Right cardiac atrium (tissue), 5 donors: ENCODE results near the gene CHN2. TPM values are rescaled to one million over a fixed set of nuclear protein-coding genes. Genes with fewer than 3 reads are reported as not detected.
A peak's percentile ranks its signal among the peaks of the same experiment; 100 is the strongest.

Experiments used
- ATAC-seq, 2 donors: fragments of 200-7000 bp; cut with Tn5 transposase; one replicate each; pipeline versions ENCODE4 v1.8.0 to v1.9.1; 2020; ENCODE audit warnings: moderate library complexity in 2 of 2, mild to moderate bottlenecking in 1 of 2
- DNase-seq, 3 donors: peaks; one replicate each; pipeline ENCODE4 v3.0.0-alpha.2; 2020
- H3K27ac ChIP-seq: one replicate; pipeline ENCODE4 v1.5.1; 2013; ENCODE audit warnings: mild to moderate bottlenecking, low read length, control low read depth, moderate library complexity
- H3K27me3 ChIP-seq: one replicate; pipeline ENCODE4 v1.6.1; 2013; ENCODE audit not compliant: control insufficient read depth, insufficient read depth
- H3K4me1 ChIP-seq: one replicate; pipeline ENCODE4 v1.6.1; 2013; ENCODE audit warnings: low read length; ENCODE audit not compliant: control insufficient read depth, insufficient read depth
- H3K4me3 ChIP-seq: one replicate; pipeline ENCODE4 v1.5.1; 2013; ENCODE audit warnings: low read length, control low read depth
- H3K9me3 ChIP-seq: one replicate; pipeline ENCODE4 v1.6.1; 2013; ENCODE audit warnings: low read length; ENCODE audit not compliant: control insufficient read depth
- WGBS: extraction: QIAGEN DNeasy Blood & Tissue Kit; methylation state at CpG from one replicate; pipeline ENCODE4 v1.1.7; 2013; 5-methylcytosine and 5-hydroxymethylcytosine counted together
- intact Hi-C, 4 donors: fragments of 100-400 bp; cut with DNase I; formaldehyde crosslinking; loops; one replicate each; pipeline versions ENCODE4 v1.11.0 to v1.14.0; 2022 to 2023
- polyA plus RNA-seq: library from polyadenylated mRNA; stranded (reverse); fragments of 200-250 nt; gene quantifications from one replicate; pipeline ENCODE4 v1.2.3, GENCODE V29; 2013
- total RNA-seq, 4 donors: library from RNA; stranded (reverse); fragmentation: NEBNext Ultra II Directional; extraction: Animal tissue kit (Norgen Biotek cat#: 25700); gene quantifications; one replicate each; pipeline ENCODE4 v1.2.1, GENCODE V29; 2021
- donor health status: healthy with polysubstance abuse.
- donor health status: DM: no; HTN: yes; CAD: no.
- donor health status: DM: no; HTN: no; CAD: no.
- donor health status: DM: no; HTN: yes; CAD: no; lungs with severe emphysema.
- donor health status: DM: yes; HTN: yes; CAD: no.

Gene CHN2
- total and polyA plus RNA-seq, 5 donors, result 2.0 to 6.4 (median 4.3) TPM

DNA sequence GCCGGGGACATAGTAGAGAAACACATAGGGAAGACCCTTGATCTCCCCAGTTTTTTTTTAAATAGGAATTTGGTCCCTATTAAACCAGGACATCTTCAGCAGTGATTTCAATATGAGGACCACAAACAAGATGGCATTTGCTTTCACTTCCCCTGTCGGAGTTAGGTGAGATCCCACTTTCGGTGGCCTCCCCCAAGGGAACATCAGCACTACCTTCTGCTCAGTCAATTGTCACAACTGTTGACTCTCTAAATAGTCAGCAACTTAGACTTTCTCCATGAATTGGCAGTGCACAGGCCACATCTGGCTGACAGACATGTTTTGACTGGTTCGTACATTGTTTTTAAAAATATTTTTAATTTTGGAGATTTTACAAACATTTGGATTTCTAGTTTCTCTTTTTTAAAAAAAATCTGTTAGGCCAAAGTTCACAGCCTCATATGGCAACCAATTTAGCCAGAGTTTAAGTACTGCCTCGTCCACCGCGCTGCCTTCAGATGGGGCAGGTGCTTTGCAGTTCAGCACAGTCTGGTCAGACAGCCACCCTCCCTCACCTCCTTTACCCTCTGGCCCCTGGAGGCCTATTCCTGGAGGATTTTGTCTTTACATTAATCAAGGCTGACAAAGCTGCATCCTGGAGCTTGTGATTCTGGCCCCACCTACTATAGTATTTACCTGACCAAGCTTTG, 229.9 kb downstream of the CHN2 start:
- Histone ChIP-seq H3K4me1 (no peaks in the 10 kb centered on the region), H3K9me3 (no peaks in the 10 kb centered on the region), H3K27ac (no peak overlapping the region), H3K27me3 (no peaks in the 10 kb centered on the region), H3K4me3 (no peak overlapping the region)
- no peak for DNase-seq
- WGBS, result 73% methylated on average over 7 of the region's 7 CpGs
- intact Hi-C loops, result no loop called here
- ATAC-seq, result no peak

DNA sequence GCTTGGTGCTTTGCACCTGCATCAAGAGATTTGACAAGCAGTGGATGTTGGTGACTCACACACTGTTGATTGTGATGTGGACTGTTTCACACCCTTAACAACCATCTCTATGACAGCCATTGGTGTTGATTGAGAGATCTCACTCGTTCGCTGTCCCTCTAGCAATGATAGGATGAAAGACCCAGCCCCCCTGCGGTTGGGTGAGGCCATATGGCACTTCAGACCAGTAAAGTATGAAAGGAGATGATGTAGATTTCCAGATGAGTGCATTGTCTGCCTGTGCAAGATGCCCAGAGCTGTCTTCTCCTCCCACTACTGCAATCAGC, 230.4 kb downstream of the CHN2 start:
- H3K9me3 ChIP-seq, result no peaks in the 10 kb centered on the region
- H3K4me3 ChIP-seq, result no peak overlapping the region
- H3K27ac ChIP-seq, result no peak overlapping the region
- intact Hi-C loops, result no loop called here
- ATAC-seq, result no peak
- DNase-seq, result no peak
- 90% methylated on average over 3 of the region's 3 CpGs for WGBS
- no peaks in the 10 kb centered on the region for H3K27me3 ChIP-seq
- H3K4me1 ChIP-seq, result no peaks in the 10 kb centered on the region

DNA sequence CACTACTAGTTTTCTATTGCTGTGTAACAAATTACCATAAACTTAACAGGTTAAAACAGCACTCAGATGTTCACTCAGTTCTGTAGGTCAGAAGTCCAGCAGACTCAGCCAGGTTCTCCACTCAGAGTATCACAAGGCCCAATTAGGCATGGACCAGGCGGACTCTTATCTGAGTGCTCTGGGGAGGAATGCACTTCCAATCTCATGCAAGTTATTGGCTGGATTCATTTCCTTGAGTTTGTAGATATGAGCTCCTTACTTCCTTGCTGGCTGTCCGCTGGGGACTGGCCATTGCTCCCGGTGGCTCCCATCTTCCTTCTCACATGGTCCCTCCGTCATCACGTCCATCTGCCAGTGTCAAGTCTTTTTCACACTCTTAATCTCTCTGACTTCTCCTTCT, 232.0 kb downstream of the CHN2 start:
- Histone ChIP-seq H3K27me3 (no peaks in the 10 kb centered on the region), H3K27ac (no peak overlapping the region), H3K9me3 (no peaks in the 10 kb centered on the region), H3K4me1 (no peaks in the 10 kb centered on the region), H3K4me3 (no peak overlapping the region)
- ATAC-seq, result peak in 1 of 2 donors; percentile 78
- WGBS, result 65% methylated on average over 5 of the region's 5 CpGs
- intact Hi-C loops, result no loop called here
- DNase-seq, result peak in 2 of 3 donors; percentile 51 to 62

DNA sequence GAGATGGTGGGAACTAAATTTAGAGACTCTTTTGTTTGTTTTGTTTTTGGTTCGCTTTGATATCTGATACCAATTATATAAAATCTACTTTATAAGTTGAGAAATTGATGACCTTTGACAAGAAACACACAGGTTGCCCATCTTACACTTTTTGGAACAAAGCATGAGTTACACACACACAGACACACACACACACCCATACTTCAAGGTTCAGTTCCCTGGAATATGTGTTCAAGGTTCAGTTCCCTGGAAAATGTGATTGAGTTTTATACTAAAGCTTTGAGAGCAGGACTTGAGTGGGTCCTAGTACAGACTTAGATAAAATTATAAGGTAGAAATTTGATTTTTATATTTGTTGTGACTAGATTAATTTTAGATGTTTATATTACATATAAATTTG, 234.8 kb downstream of the CHN2 start:
- ATAC-seq (no peak), DNase-seq (no peak)
- H3K9me3 ChIP-seq, result no peaks in the 10 kb centered on the region
- H3K27me3 ChIP-seq, result no peaks in the 10 kb centered on the region
- WGBS, result 88% methylated on average over 1 of the region's 1 CpG
- intact Hi-C loops, result no loop called here
- no peak overlapping the region for H3K4me3 ChIP-seq
- no peaks in the 10 kb centered on the region for H3K4me1 ChIP-seq
- H3K27ac ChIP-seq, result no peak overlapping the region

DNA sequence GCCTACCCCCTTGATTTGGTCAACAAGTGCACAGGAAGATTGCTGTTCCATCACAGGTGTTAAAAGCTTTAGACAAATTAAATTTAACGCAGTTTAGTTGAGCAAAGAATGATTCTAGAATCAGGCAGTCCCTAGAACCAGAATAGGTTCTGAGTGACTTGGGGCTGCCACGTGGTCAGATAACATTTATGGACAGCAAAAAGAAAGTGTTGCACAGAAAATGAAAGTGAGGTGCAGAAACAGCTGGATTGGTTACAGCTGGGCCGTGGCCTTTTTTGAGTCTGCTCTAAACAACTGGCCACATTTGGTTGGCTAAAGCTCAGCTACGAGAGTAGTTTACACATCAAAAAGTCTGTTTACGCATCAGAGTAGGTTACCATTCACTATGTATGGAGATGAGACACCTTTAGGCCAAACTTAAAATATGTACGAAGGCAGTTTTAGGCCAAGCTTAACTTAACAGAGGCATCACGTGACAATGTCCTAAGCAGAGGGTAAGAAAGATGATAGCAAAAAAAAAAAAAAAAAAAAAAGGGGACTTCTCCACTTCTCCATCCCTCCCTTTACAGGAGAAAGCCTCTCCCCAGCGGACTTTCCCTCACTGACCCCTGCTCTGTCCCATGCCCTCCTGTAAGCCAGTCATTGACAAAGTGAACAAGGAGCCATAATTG, 235.8 kb downstream of the CHN2 start:
- 85% methylated on average over 8 of the region's 8 CpGs for WGBS
- intact Hi-C loops, result no loop called here
- no peak overlapping the region for H3K27ac ChIP-seq
- no peak for DNase-seq
- H3K9me3 ChIP-seq, result no peaks in the 10 kb centered on the region
- no peak for ATAC-seq
- H3K27me3 ChIP-seq, result no peaks in the 10 kb centered on the region
- no peak overlapping the region for H3K4me3 ChIP-seq
- H3K4me1 ChIP-seq, result no peaks in the 10 kb centered on the region

DNA sequence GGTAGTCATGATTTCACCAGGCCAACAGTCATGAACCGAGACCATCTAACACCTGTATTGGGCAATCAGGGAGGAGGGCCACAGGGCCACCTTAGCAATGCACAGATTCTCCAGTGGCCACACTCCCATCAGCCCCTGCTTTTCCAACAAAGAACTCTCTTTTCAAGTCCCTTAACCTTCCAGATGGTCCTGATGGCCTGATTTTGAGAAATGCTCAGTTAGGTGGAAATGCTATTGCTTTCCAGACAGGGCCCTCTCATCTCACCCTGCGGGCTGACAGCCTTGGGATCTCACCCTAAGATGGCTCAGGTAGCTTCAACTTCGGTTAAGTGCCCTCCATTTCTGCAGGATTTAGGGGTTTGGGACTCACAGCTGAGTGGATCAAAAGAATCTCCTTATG, 237.1 kb downstream of the CHN2 start:
- no peaks in the 10 kb centered on the region for H3K4me1 ChIP-seq
- no peak for DNase-seq
- H3K27me3 ChIP-seq, result no peaks in the 10 kb centered on the region
- ATAC-seq, result no peak
- H3K4me3 ChIP-seq, result no peak overlapping the region
- H3K9me3 ChIP-seq, result no peaks in the 10 kb centered on the region
- intact Hi-C loops, result no loop called here
- H3K27ac ChIP-seq, result no peak overlapping the region
- 95% methylated on average over 3 of the region's 3 CpGs for WGBS

DNA sequence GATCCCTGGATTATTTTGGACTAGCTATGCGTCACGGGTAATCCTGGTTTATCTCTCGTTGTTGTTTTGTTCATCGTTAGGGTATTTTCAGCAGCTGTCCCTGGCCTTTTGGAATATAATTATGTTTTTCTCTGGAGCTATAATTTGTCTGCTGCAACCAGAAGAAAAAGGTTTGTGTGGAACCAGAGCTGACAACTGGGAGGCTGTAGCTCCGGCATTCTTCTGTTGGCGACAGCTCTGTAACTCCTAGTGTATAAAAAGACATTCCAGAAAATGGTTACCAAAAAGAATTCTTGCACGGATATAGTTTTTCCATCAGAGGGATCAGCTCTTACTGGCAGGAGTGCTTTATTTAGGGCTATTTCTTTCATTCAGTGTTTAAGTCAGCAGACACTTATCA, 238.1 kb downstream of the CHN2 start:
- Histone ChIP-seq H3K4me1 (no peaks in the 10 kb centered on the region), H3K9me3 (no peaks in the 10 kb centered on the region), H3K4me3 (no peak overlapping the region), H3K27ac (no peak overlapping the region), H3K27me3 (no peaks in the 10 kb centered on the region)
- no peak for DNase-seq
- WGBS, result 73% methylated on average over 7 of the region's 7 CpGs
- intact Hi-C loops, result no loop called here
- ATAC-seq, result no peak

DNA sequence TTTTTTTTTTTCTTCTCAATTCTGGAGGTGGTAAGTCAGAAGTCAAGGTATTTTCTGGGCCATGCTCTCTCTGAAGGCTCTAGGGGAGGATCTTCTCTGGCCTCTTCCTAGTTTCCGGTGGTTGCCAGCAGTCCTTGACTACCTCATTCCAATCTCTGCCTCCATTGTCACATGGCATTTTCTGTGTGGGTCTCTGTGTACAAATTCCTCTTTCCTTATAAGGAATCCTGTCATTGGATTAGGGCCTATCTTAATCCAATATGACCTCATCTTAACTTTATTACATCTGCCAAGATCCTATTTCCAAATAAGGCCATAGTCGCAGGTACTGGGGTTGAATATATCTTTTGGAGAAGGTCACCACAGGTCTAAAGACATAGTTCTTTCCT, 239.8 kb downstream of the CHN2 start:
- Histone ChIP-seq H3K27ac (no peak overlapping the region), H3K27me3 (no peaks in the 10 kb centered on the region), H3K4me3 (no peak overlapping the region), H3K9me3 (no peaks in the 10 kb centered on the region), H3K4me1 (no peaks in the 10 kb centered on the region)
- WGBS, result 82% methylated on average over 2 of the region's 2 CpGs
- ATAC-seq, result no peak
- DNase-seq, result no peak
- intact Hi-C loops, result no loop called here

DNA sequence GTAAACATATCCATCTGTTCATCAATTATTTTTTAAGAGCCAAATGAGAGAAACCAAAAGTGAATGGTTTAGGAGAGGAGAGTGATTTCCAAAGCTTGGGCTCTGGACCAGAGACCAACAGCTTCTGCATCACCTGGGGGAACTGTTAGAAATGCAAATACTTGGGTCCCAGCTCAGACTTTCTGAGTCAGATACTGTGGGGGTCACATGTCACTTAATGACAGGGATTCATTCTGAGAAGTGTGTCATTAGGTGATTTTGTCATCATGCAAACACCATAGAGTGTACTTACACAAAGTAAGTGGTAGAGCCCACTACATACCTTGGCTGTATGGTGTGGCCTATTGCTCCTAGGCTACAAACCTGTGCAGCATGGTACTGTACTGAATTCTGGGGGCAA, 240.6 kb downstream of the CHN2 start:
- Histone ChIP-seq H3K4me1 (no peaks in the 10 kb centered on the region), H3K4me3 (no peak overlapping the region), H3K27me3 (no peaks in the 10 kb centered on the region), H3K9me3 (no peaks in the 10 kb centered on the region), H3K27ac (no peak overlapping the region)
- intact Hi-C loops, result no loop called here
- ATAC-seq (no peak), DNase-seq (no peak)

DNA sequence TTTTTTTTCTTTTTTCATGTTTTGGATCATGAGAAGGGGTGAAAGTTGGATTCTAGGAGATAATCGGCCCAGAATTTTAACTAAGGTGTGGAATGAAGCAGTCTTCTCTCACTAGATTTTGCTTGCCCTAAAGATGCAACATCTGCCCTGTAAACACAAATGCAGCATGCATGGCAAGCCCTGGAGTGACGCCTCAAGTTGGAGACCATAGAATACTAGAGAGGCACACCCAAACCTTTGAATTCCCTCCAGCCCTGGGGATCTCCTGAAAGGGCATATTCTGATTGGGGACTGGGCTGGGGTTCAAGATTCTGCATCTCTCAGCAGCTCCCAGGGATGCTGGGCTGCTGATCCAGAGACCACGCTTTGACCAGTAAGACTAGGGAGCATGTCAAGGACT, 241.3 kb downstream of the CHN2 start:
- no peak for DNase-seq
- no peaks in the 10 kb centered on the region for H3K27me3 ChIP-seq
- H3K4me1 ChIP-seq, result no peaks in the 10 kb centered on the region
- intact Hi-C loops, result no loop called here
- no peaks in the 10 kb centered on the region for H3K9me3 ChIP-seq
- H3K4me3 ChIP-seq, result no peak overlapping the region
- ATAC-seq, result no peak
- WGBS, result 92% methylated on average over 3 of the region's 3 CpGs
- H3K27ac ChIP-seq, result no peak overlapping the region

DNA sequence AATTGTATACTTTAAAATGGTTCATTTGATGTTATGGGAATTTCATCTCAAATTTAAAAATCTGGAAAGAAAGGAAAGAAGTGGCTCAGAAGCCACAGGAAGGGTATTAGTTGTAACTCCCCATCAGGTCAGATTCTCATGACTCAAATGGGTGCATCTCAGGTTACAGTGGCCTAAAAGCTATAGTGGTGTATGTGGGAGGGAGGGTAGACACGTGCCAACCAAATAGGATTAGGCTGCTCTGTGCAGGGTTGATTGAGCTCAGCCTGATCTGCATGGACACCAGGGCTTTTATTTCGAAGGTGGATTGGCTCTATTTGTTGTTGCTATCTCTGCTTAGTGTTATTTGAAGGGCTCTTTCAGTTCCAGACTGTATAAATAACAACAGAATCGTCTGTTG, 247.6 kb downstream of the CHN2 start:
- WGBS, result 35% methylated on average over 3 of the region's 3 CpGs
- ATAC-seq (peak; percentile 44 to 51), DNase-seq (no peak)
- intact Hi-C loops, result no loop called here
- Histone ChIP-seq H3K27ac (no peak overlapping the region), H3K27me3 (no peaks in the 10 kb centered on the region), H3K4me3 (no peak overlapping the region), H3K4me1 (peaks cover 4% of the 10 kb centered on the region), H3K9me3 (no peaks in the 10 kb centered on the region)

DNA sequence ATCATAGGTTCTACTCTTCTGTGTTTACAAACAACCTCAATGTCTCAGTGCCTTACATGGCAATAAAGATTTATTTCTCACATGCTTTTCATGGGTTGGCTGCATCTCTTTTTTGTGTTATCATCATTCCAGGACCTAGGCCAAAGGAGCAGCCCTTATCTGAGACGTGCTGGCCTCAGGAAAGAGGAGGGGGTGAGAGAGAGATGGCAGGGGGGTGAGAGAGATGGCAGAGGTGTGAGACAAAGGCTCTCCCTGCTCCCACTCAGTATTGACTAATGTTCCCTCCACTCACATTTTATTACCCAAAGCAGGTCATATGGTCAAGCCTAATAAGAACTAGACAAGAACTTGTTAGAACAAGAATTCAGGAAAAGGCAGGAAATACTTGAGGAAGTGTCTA, 249.0 kb downstream of the CHN2 start:
- DNase-seq, result no peak
- H3K27me3 ChIP-seq, result no peaks in the 10 kb centered on the region
- no peak overlapping the region for H3K4me3 ChIP-seq
- peaks cover 4% of the 10 kb centered on the region for H3K4me1 ChIP-seq
- intact Hi-C loops, result no loop called here
- H3K27ac ChIP-seq, result no peak overlapping the region
- H3K9me3 ChIP-seq, result no peaks in the 10 kb centered on the region
- ATAC-seq, result peak in 1 of 2 donors; percentile 57
- WGBS, result 25% methylated on average over 1 of the region's 1 CpG
